HepG2 (cell line): ENCODE measurements around the gene ANTKMT. TPM values are rescaled to one million over a fixed set of nuclear protein-coding genes. Genes with fewer than 3 reads are reported as not detected.
A peak's percentile ranks its signal among the peaks of the same experiment; 100 is the strongest.

Experiments used
- CENPT ChIP-seq: sonication (generic); formaldehyde crosslinking; IDR thresholded peaks from 2 replicates; pipeline ENCODE4 v1.8.0; 2022; ENCODE audit warnings: low read depth, mild to moderate bottlenecking, moderate library complexity, missing genetic modification reagents
- CHD2 ChIP-seq: IDR thresholded peaks from 2 replicates; pipeline ENCODE4 v1.6.1; 2011; ENCODE audit warnings: low read depth, low read length, improper control_type of control experiment
- FOXP1 ChIP-seq, 2 experiments: fragments of 450-650 bp in 1 of 2; IDR thresholded peaks; 2 replicates each; pipeline ENCODE4 v1.6.1; 2017 to 2018; ENCODE audit warnings: antibody characterized with exemption in 1 of 2
- HINFP ChIP-seq: sonication (generic); formaldehyde crosslinking; IDR thresholded peaks from 2 replicates; pipeline ENCODE4 v1.4.0; 2020; ENCODE audit warnings: low read depth, mild to moderate bottlenecking, missing genetic modification reagents
- HMG20B ChIP-seq: conservative IDR thresholded peaks from 2 replicates; pipeline ENCODE4 v1.6.1; 2016; ENCODE audit warnings: missing genetic modification reagents, missing compliant biosample characterization
- HNF4A ChIP-seq: sonication (generic); formaldehyde crosslinking; IDR thresholded peaks from 2 replicates; pipeline ENCODE4 v1.4.0; 2020; ENCODE audit warnings: missing genetic modification reagents
- NKX3-1 ChIP-seq: sonication (generic); formaldehyde crosslinking; IDR thresholded peaks from 2 replicates; pipeline ENCODE4 v1.5.0; 2020; ENCODE audit warnings: missing genetic modification reagents
- PATZ1 ChIP-seq: sonication (generic); formaldehyde crosslinking; IDR thresholded peaks from 2 replicates; pipeline ENCODE4 v1.4.0; 2020; ENCODE audit warnings: missing genetic modification reagents
- PRDM10 ChIP-seq: sonication (generic); formaldehyde crosslinking; IDR thresholded peaks from 2 replicates; pipeline ENCODE4 v1.4.0; 2020; ENCODE audit warnings: low read depth, missing genetic modification reagents
- SAFB2 ChIP-seq: sonication (generic); formaldehyde crosslinking; IDR thresholded peaks from 2 replicates; pipeline ENCODE4 v1.5.1; 2020; ENCODE audit warnings: missing genetic modification reagents, low read depth, mild to moderate bottlenecking, borderline replicate concordance
- SRSF4 ChIP-seq: fragments of 200-400 bp; formaldehyde crosslinking; IDR thresholded peaks from one replicate; pipeline ENCODE4 v1.6.1; 2018; ENCODE audit warnings: mild to moderate bottlenecking, low read depth, low read length, moderate library complexity; ENCODE audit not compliant: poor library complexity, severe bottlenecking
- STAT6 ChIP-seq: sonication (generic); formaldehyde crosslinking; IDR thresholded peaks from 2 replicates; pipeline ENCODE4 v1.4.0; 2020; ENCODE audit warnings: missing genetic modification reagents, mild to moderate bottlenecking, borderline replicate concordance
- TBL1XR1 ChIP-seq: fragments of 150-350 bp; IDR thresholded peaks from 2 replicates; pipeline ENCODE4 v1.6.1; 2014; ENCODE audit warnings: borderline replicate concordance, low read length; ENCODE audit not compliant: partially characterized antibody
- ZFP1 ChIP-seq: IDR thresholded peaks from 2 replicates; pipeline ENCODE4 v1.6.1; 2016
- ZNF124 ChIP-seq: sonication (generic); formaldehyde crosslinking; IDR thresholded peaks from 2 replicates; pipeline ENCODE4 v1.4.0; 2020; ENCODE audit warnings: missing genetic modification reagents
- ZNF280B ChIP-seq: sonication (generic); formaldehyde crosslinking; IDR thresholded peaks from 2 replicates; pipeline ENCODE4 v1.5.0; 2020; ENCODE audit warnings: missing genetic modification reagents, mild to moderate bottlenecking, borderline replicate concordance
- polyA plus RNA-seq, 8 experiments: library from polyadenylated mRNA; depleted of rRNA in 3 of 8; stranded (reverse) in 7 of 8; unstranded in 1 of 8; fragments of >200 nt; fragmentation: Illumina TruSeq in 4 of 8; extraction: Trizol in 4 of 8; gene quantifications; 2 replicates each; pipeline versions ENCODE4 v1.2.1 to v1.2.3, GENCODE V29; 2011 to 2016; ENCODE audit warnings: low read depth in 4 of 8, missing spikeins in 1 of 8, mixed read lengths in 1 of 8; ENCODE audit not compliant: insufficient read depth in 1 of 8
- total RNA-seq, 5 experiments: library from RNA; depleted of rRNA; stranded (reverse); fragments of >200 nt; fragmentation: Illumina TruSeq; extraction: Trizol; gene quantifications; 2 replicates each; pipeline ENCODE4 v1.2.3, GENCODE V29; 2016; ENCODE audit warnings: low read depth in 1 of 5

ANTKMT gene
- total and polyA plus RNA-seq, 2 of the 13 experiments (the other 11 are each of a cell fraction or from before 2014, with no cell fraction given), result 7.5 to 47.8 TPM

GRCh38 chr16:700684-701584, 20.0 kb upstream of the ANTKMT start (continued):
- TF ChIP-seq ZNF280B, result no peak
- no peak for TF ChIP-seq ZFP1
- TF ChIP-seq PATZ1 (CRISPR knock-in tag), result no peak
- no peak for TF ChIP-seq TBL1XR1
- TF ChIP-seq SAFB2 (CRISPR knock-in tag), result no peak
- TF ChIP-seq HINFP (CRISPR knock-in tag), result no peak
- no peak for TF ChIP-seq PRDM10 (CRISPR knock-in tag)
- TF ChIP-seq CHD2, result no peak
- TF ChIP-seq CENPT (CRISPR knock-in tag), result no peak
- TF ChIP-seq HNF4A (CRISPR knock-in tag), result no peak
- no peak for TF ChIP-seq HMG20B (CRISPR knock-in tag)
- TF ChIP-seq ZNF124 (CRISPR knock-in tag), result peak; percentile 37; the same call in 1 of the 2 replicates
- no peak for TF ChIP-seq SRSF4
- no peak for TF ChIP-seq FOXP1 (IDR thresholded peaks at IDR 0.05)
- TF ChIP-seq FOXP1 (CRISPR knock-in tag; IDR thresholded peaks at IDR 0.05), result no peak
- TF ChIP-seq STAT6 (CRISPR knock-in tag), result no peak
- TF ChIP-seq NKX3-1, result peak; percentile 81
